GM12892 (cell line): Measurements from ENCODE around the gene ZGRF1.

Experiments
- POLR2A ChIP-seq: IDR thresholded peaks from 2 replicates; pipeline ENCODE4 v1.6.1; 2011; ENCODE audit warnings: low read depth, low read length, control low read depth
- POLR2AphosphoS5 ChIP-seq: IDR thresholded peaks from 2 replicates; pipeline ENCODE4 v1.6.1; 2011; ENCODE audit warnings: low read depth, low read length, control low read depth
- TAF1 ChIP-seq: IDR thresholded peaks from 2 replicates; pipeline ENCODE4 v1.6.1; 2011; ENCODE audit warnings: low read depth, mild to moderate bottlenecking, control low read depth, low read length, borderline replicate concordance

- no peak for TF ChIP-seq POLR2A
- TF ChIP-seq TAF1: no peak
- no peak for TF ChIP-seq POLR2AphosphoS5
Measured at GRCh38 chr4:112664611-112665010, 27.9 kb upstream of the ZGRF1 start.
